SK-MEL-5 (cell line): ENCODE results near the gene KIF6. TPM values are rescaled to one million over a fixed set of nuclear protein-coding genes. Genes with fewer than 3 reads are reported as not detected.

Source experiments
- DNase-seq: peaks from one replicate; pipeline ENCODE4 v3.0.0-alpha.2; 2016; ENCODE audit warnings: low read depth, low spot score
- in situ Hi-C: cut with HindIII; loops from 2 replicates; pipeline ENCODE4 v1.10.0; 2016; ENCODE audit warnings: low sequenced_read_pairs, high pct_unique_total_duplicates, low pct_unique_long_range_greater_than_20kb
- total RNA-seq: library from RNA; depleted of rRNA; stranded (reverse); fragments of >200 nt; shearing (Covaris generic); gene quantifications from 2 replicates; pipeline ENCODE4 v1.2.3, GENCODE V29; 2014

KIF6 gene
- total RNA-seq, 1 experiment from 2014 or later = 23.6 TPM

GRCh38 chr6:39367700-39368099 is 357.5 kb downstream of the KIF6 start:
- in situ Hi-C loops = no loop called here
- DNase-seq = no peak

- in situ Hi-C loops = no loop called here
Observed at GRCh38 chr6:39366931-39367618, 358.1 kb downstream of the KIF6 start.

GRCh38 chr6:39365281-39366074 is 359.7 kb downstream of the KIF6 start:
- in situ Hi-C loops = no loop called here
- DNase-seq = no peak

More at GRCh38 chr6:39366931-39367618, 358.1 kb downstream of the KIF6 start:
- no peak for DNase-seq

GRCh38 chr6:39363280-39363679 is 361.9 kb downstream of the KIF6 start:
- in situ Hi-C loops = no loop called here
- peak; percentile 23 for DNase-seq

- DNase-seq = peak; percentile 37
Observed at GRCh38 chr6:39362487-39362865, 362.7 kb downstream of the KIF6 start.

GRCh38 chr6:39361657-39362486 is 363.3 kb downstream of the KIF6 start:
- peak; percentile 71 for DNase-seq
- in situ Hi-C loops = no loop called here

More at GRCh38 chr6:39362487-39362865, 362.7 kb downstream of the KIF6 start:
- in situ Hi-C loops = no loop called here

GRCh38 chr6:39360378-39360777 is 364.8 kb downstream of the KIF6 start:
- in situ Hi-C loops = no loop called here
- no peak for DNase-seq

GRCh38 chr6:39357998-39358686 is 367.1 kb downstream of the KIF6 start:
- in situ Hi-C loops = no loop called here
- DNase-seq = no peak

- no peak for DNase-seq
Observed at GRCh38 chr6:39353698-39354315, 371.4 kb downstream of the KIF6 start.

GRCh38 chr6:39350723-39351505 is 374.3 kb downstream of the KIF6 start:
- DNase-seq = no peak
- in situ Hi-C loops = no loop called here

More at GRCh38 chr6:39353698-39354315, 371.4 kb downstream of the KIF6 start:
- in situ Hi-C loops = no loop called here

GRCh38 chr6:39348740-39349139 is 376.5 kb downstream of the KIF6 start:
- in situ Hi-C loops = no loop called here
- no peak for DNase-seq

GRCh38 chr6:39347906-39348585 is 377.2 kb downstream of the KIF6 start:
- peak; percentile 76 for DNase-seq
- in situ Hi-C loops = no loop called here

GRCh38 chr6:39347206-39347605 is 378.0 kb downstream of the KIF6 start:
- in situ Hi-C loops = no loop called here

GRCh38 chr6:39344821-39345280 is 380.4 kb downstream of the KIF6 start:
- DNase-seq = no peak
- in situ Hi-C loops = no loop called here

More at GRCh38 chr6:39347206-39347605, 378.0 kb downstream of the KIF6 start:
- DNase-seq = no peak

- in situ Hi-C loops = no loop called here
- no peak for DNase-seq
Observed at GRCh38 chr6:39343396-39343870, 381.8 kb downstream of the KIF6 start.
